ENCODE results near the gene CFAP157.
A peak's percentile ranks its signal among the peaks of the same experiment; 100 is the strongest.

The CFAP157 gene

DNA sequence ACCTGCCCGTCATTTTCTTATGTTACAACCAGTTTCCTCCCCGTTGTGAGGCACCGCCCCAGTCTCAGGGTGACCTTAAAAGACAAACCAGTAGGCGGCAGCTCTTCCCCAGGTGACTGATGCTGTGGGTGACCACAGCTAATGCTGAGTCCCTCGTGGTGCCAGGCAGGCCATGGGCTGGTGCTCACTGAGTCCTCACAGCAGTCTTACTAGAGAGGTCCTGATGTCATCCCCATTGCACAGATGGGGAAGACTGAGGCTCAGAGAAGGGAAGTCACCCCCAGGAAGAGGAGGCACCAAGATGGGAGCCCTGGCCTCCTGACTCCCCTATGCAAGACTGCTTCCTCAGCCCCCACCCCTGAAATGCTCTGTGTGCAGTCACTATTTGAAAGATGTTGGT lies 978 bp downstream of the CFAP157 start:
- Histone ChIP-seq H3K27me3 (replicated peaks; ENCODE audit: insufficient read depth, low read length) (no peaks in the 10 kb centered on the region), H3K9me3 (replicated peaks; ENCODE audit: insufficient read depth, low read length) (no peaks in the 10 kb centered on the region), H3K4me1 (ENCODE audit: low read length) (no peaks in the 10 kb centered on the region), H3K4me3 (ENCODE audit: low read length) (no peak overlapping the region), H3K36me3 (replicated peaks; ENCODE audit: insufficient read depth, low read length) (no peaks in the 10 kb centered on the region), H4K20me1 (ENCODE audit: insufficient read depth, low read length) (no peaks in the 10 kb centered on the region), H3K79me2 (ENCODE audit: low read length) (no peaks in the 10 kb centered on the region), H3K9me2 (replicated peaks; ENCODE audit: insufficient read depth, low read length) (no peaks in the 10 kb centered on the region), H3K9ac (ENCODE audit: low read length) (no peak overlapping the region), H3K4me2 (ENCODE audit: low read depth, low read length) (no peak overlapping the region), H3F3A (ENCODE audit: insufficient read depth, low read length) (no peaks in the 10 kb centered on the region), H3K27ac (ENCODE audit: low read length) (no peak overlapping the region), H2AFZ (ENCODE audit: low read length) (no peak overlapping the region)
- TF ChIP-seq, protein P1, sequence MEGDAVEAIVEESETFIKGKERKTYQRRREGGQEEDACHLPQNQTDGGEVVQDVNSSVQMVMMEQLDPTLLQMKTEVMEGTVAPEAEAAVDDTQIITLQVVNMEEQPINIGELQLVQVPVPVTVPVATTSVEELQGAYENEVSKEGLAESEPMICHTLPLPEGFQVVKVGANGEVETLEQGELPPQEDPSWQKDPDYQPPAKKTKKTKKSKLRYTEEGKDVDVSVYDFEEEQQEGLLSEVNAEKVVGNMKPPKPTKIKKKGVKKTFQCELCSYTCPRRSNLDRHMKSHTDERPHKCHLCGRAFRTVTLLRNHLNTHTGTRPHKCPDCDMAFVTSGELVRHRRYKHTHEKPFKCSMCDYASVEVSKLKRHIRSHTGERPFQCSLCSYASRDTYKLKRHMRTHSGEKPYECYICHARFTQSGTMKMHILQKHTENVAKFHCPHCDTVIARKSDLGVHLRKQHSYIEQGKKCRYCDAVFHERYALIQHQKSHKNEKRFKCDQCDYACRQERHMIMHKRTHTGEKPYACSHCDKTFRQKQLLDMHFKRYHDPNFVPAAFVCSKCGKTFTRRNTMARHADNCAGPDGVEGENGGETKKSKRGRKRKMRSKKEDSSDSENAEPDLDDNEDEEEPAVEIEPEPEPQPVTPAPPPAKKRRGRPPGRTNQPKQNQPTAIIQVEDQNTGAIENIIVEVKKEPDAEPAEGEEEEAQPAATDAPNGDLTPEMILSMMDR (IDR thresholded peaks at IDR 0.05; ENCODE audit: low read length), result peak; percentile 25; the same call in 1 of the 2 replicates
- no peak for TF ChIP-seq EZH2 (optimal IDR thresholded peaks at IDR 0.05; ENCODE audit: low read depth, low read length)
- no peak for TF ChIP-seq EZH2phosphoT487 (IDR thresholded peaks at IDR 0.05; ENCODE audit: low read length)
- DNase-seq, result peak; percentile 12

DNA sequence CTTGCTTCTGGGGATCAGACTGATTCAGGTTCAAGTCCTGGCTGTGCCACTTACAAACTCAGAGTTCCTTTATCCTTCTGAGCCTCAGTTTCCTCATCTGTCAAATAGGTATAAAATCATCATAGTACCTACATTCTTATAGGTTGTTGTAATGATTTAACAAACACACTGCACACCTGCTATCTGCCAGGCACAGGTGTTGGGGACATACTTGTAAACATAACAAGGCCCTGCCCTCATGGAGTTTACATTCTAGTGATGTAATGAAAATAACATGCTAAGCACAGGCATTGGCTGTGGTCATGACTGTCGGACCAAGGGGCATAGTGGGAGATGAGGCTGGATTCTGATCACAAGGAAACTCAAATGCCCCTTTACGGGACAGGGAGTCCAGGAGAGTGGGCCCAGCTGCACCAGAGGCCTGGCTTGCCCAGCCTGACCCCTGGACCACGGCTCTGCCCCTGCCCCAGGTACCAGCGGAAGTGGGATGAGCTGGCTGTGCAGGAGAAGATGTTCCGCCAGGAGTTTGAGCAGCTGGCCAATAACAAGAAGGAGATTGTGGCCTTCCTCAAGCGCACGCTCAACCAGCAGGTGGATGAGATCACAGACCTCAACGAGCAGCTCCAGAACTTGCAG lies 2.3 kb downstream of the CFAP157 start:
- Histone ChIP-seq H3K36me3 (replicated peaks; ENCODE audit: insufficient read depth, low read length) (no peaks in the 10 kb centered on the region), H2AFZ (ENCODE audit: low read length) (no peak overlapping the region), H3K27ac (ENCODE audit: low read length) (no peak overlapping the region), H4K20me1 (ENCODE audit: insufficient read depth, low read length) (no peaks in the 10 kb centered on the region), H3F3A (ENCODE audit: insufficient read depth, low read length) (no peaks in the 10 kb centered on the region), H3K9ac (ENCODE audit: low read length) (no peak overlapping the region), H3K4me2 (ENCODE audit: low read depth, low read length) (no peak overlapping the region), H3K27me3 (replicated peaks; ENCODE audit: insufficient read depth, low read length) (no peaks in the 10 kb centered on the region), H3K79me2 (ENCODE audit: low read length) (no peaks in the 10 kb centered on the region), H3K9me3 (replicated peaks; ENCODE audit: insufficient read depth, low read length) (no peaks in the 10 kb centered on the region), H3K4me3 (ENCODE audit: low read length) (no peak overlapping the region), H3K4me1 (ENCODE audit: low read length) (no peaks in the 10 kb centered on the region), H3K9me2 (replicated peaks; ENCODE audit: insufficient read depth, low read length) (no peaks in the 10 kb centered on the region)
- DNase-seq, result no peak
- TF ChIP-seq, protein P1 (IDR thresholded peaks at IDR 0.05; ENCODE audit: low read length), result no peak
- TF ChIP-seq EZH2phosphoT487 (IDR thresholded peaks at IDR 0.05; ENCODE audit: low read length), result no peak
- no peak for TF ChIP-seq EZH2 (optimal IDR thresholded peaks at IDR 0.05; ENCODE audit: low read depth, low read length)

DNA sequence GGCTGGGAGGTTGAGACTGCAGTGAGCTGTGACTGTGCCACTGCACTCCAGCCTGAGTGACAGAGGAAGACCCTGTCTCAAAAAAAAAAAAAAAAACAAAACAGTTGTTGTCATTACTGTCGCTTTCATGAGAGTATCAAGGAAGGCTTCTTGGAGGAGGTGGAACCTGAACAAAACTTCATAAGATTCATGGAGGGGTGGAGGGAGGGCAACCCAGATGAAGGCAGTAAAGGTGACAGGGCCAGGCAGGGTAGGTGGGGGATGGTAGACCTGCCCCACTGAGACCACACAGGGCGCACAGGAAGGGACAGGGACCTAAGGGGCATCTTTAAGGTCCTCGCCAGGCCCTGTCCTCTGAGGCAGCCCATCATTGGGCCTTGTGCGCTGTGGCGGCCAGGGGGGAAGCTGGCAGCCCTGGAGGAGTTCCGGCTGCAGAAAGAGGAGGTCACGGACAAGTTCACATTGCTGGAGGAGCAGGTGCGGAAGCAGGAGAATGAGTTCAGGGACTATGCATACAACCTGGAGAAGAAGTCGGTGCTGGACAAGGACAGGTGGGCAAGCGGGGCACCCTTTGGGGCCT lies 3.5 kb downstream of the CFAP157 start:
- H3K27me3 ChIP-seq (replicated peaks; ENCODE audit: insufficient read depth, low read length), result no peaks in the 10 kb centered on the region
- H3K36me3 ChIP-seq (replicated peaks; ENCODE audit: insufficient read depth, low read length), result no peaks in the 10 kb centered on the region
- H3K9me3 ChIP-seq (replicated peaks; ENCODE audit: insufficient read depth, low read length), result no peaks in the 10 kb centered on the region
- no peak overlapping the region for H2AFZ ChIP-seq (ENCODE audit: low read length)
- no peaks in the 10 kb centered on the region for H3K79me2 ChIP-seq (ENCODE audit: low read length)
- H3K9ac ChIP-seq (ENCODE audit: low read length), result no peak overlapping the region
- no peak for DNase-seq
- H3F3A ChIP-seq (ENCODE audit: insufficient read depth, low read length), result no peaks in the 10 kb centered on the region
- H3K4me2 ChIP-seq (ENCODE audit: low read depth, low read length), result no peak overlapping the region
- H4K20me1 ChIP-seq (ENCODE audit: insufficient read depth, low read length), result no peaks in the 10 kb centered on the region
- no peak overlapping the region for H3K4me3 ChIP-seq (ENCODE audit: low read length)
- H3K4me1 ChIP-seq (ENCODE audit: low read length), result no peaks in the 10 kb centered on the region
- no peak overlapping the region for H3K27ac ChIP-seq (ENCODE audit: low read length)
- no peaks in the 10 kb centered on the region for H3K9me2 ChIP-seq (replicated peaks; ENCODE audit: insufficient read depth, low read length)
- TF ChIP-seq EZH2 (optimal IDR thresholded peaks at IDR 0.05; ENCODE audit: low read depth, low read length) (no peak), EZH2phosphoT487 (IDR thresholded peaks at IDR 0.05; ENCODE audit: low read length) (no peak)
- TF ChIP-seq, protein P1 (IDR thresholded peaks at IDR 0.05; ENCODE audit: low read length), result no peak

Data from MM.1S (cell line).